Measurements from ENCODE around the gene MOB1B. TPM values are rescaled to one million over a fixed set of nuclear protein-coding genes. Genes with fewer than 3 reads are reported as not detected.

The MOB1B gene
- total and polyA plus RNA-seq, 2 of the 13 experiments (the other 11 are each of a cell fraction or from before 2014, with no cell fraction given), result 3.9 to 4.0 TPM

GRCh38 chr4:70996018-70996360 lies 93.8 kb downstream of the MOB1B start (continued):
- no peak for TF ChIP-seq CREB3 (CRISPR knock-in tag; IDR thresholded peaks at IDR 0.05)
- TF ChIP-seq, protein P1, sequence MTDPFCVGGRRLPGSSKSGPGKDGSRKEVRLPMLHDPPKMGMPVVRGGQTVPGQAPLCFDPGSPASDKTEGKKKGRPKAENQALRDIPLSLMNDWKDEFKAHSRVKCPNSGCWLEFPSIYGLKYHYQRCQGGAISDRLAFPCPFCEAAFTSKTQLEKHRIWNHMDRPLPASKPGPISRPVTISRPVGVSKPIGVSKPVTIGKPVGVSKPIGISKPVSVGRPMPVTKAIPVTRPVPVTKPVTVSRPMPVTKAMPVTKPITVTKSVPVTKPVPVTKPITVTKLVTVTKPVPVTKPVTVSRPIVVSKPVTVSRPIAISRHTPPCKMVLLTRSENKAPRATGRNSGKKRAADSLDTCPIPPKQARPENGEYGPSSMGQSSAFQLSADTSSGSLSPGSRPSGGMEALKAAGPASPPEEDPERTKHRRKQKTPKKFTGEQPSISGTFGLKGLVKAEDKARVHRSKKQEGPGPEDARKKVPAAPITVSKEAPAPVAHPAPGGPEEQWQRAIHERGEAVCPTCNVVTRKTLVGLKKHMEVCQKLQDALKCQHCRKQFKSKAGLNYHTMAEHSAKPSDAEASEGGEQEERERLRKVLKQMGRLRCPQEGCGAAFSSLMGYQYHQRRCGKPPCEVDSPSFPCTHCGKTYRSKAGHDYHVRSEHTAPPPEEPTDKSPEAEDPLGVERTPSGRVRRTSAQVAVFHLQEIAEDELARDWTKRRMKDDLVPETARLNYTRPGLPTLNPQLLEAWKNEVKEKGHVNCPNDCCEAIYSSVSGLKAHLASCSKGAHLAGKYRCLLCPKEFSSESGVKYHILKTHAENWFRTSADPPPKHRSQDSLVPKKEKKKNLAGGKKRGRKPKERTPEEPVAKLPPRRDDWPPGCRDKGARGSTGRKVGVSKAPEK (CRISPR knock-in tag; IDR thresholded peaks at IDR 0.05; ENCODE audit: borderline replicate concordance), result no peak
- no peak for TF ChIP-seq ZNF10 (CRISPR knock-in tag; IDR thresholded peaks at IDR 0.05; ENCODE audit: borderline replicate concordance, low read depth)

GRCh38 chr4:70997036-70997435 lies 94.9 kb downstream of the MOB1B start:
- TF ChIP-seq ZNF124 (CRISPR knock-in tag; IDR thresholded peaks at IDR 0.05) (no peak), PLSCR1 (CRISPR knock-in tag; IDR thresholded peaks at IDR 0.05; ENCODE audit: borderline replicate concordance) (no peak), TSC22D2 (CRISPR knock-in tag; IDR thresholded peaks at IDR 0.05; ENCODE audit: borderline replicate concordance) (no peak), SAP130 (CRISPR knock-in tag; IDR thresholded peaks at IDR 0.05; ENCODE audit: low read depth) (no peak), ZKSCAN1 (IDR thresholded peaks at IDR 0.05; ENCODE audit: low read length) (no peak), RNF2 (conservative IDR thresholded peaks at IDR 0.05; ENCODE audit: low read depth) (no peak)
- TF ChIP-seq, protein P2, sequence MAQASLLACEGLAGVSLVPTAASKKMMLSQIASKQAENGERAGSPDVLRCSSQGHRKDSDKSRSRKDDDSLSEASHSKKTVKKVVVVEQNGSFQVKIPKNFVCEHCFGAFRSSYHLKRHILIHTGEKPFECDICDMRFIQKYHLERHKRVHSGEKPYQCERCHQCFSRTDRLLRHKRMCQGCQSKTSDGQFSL (CRISPR knock-in tag; IDR thresholded peaks at IDR 0.05), result no peak
- TF ChIP-seq, protein P3, sequence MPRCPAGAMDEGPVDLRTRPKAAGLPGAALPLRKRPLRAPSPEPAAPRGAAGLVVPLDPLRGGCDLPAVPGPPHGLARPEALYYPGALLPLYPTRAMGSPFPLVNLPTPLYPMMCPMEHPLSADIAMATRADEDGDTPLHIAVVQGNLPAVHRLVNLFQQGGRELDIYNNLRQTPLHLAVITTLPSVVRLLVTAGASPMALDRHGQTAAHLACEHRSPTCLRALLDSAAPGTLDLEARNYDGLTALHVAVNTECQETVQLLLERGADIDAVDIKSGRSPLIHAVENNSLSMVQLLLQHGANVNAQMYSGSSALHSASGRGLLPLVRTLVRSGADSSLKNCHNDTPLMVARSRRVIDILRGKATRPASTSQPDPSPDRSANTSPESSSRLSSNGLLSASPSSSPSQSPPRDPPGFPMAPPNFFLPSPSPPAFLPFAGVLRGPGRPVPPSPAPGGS (CRISPR knock-in tag; IDR thresholded peaks at IDR 0.05), result no peak
- Histone ChIP-seq H3K9me3 (ENCODE audit: low read length) (no peaks in the 10 kb centered on the region), H3K4me2 (ENCODE audit: low read depth, low read length) (peak overlapping the region; percentile 57; the same call in 1 of the 2 replicates), H3K79me2 (ENCODE audit: insufficient read depth, low read length) (peaks cover 49% of the 10 kb centered on the region), H2AFZ (ENCODE audit: low read length) (no peak overlapping the region), H3K4me3 (replicated peaks in 1 of 3; ENCODE audit: insufficient read depth in 1 of 3, low read depth in 2 of 3, low read length in 3 of 3) (no peak overlapping the region; a peak in 1 of 6 replicates), H3K4me1 (ENCODE audit: insufficient read depth, low read length) (peaks cover 43% of the 10 kb centered on the region), H3K27me3 (ENCODE audit: control insufficient read depth in 1 of 2, insufficient read depth in 2 of 2, low read length in 2 of 2) (no peaks in the 10 kb centered on the region), H3K36me3 (replicated peaks in 1 of 2; ENCODE audit: control insufficient read depth in 1 of 2, insufficient read depth in 2 of 2, low read length in 2 of 2) (no peaks in the 10 kb centered on the region; a peak in 1 of 5 replicates), H4K20me1 (ENCODE audit: insufficient read depth, low read length) (no peaks in the 10 kb centered on the region; the same call in 1 of the 2 replicates), H3K9ac (ENCODE audit: insufficient read depth, low read depth, low read length) (no peak overlapping the region), H3K27ac (ENCODE audit: extremely low read length, insufficient read depth, low read length) (no peak overlapping the region)
- ATAC-seq (no peak), FAIRE-seq (no peak), DNase-seq (ENCODE audit: low spot score) (no peak)
- intact Hi-C loops (cut with micrococcal nuclease; ENCODE audit: unreplicated experiment) (loop anchor here (10.0 kb wide), 1 partner anchor 292 kb away; no protein-coding TSS in a partner anchor), in situ Hi-C loops (cut with HindIII; ENCODE audit: extremely low pct_ligation_motif_present, low pct_unique_long_range_greater_than_20kb) (loop anchor here (10.0 kb wide), 1 partner anchor 152 kb away; no protein-coding TSS in a partner anchor)
- ChIA-PET POLR2A (no interaction called here), CTCF (ENCODE audit: low intra/inter-chr PET ratio, low total read pairs) (no interaction called here)
- 100% methylated on average over 1 of the region's 1 CpG for WGBS (ENCODE audit: low lambda C conversion rate)
- BruUV-seq (replicated peaks), result no TSS peak
